Endodermal cell (in vitro differentiated cells): ENCODE measurements around the gene DHX34. TPM values are rescaled to one million over a fixed set of nuclear protein-coding genes. Genes with fewer than 3 reads are reported as not detected.
"Not testable (repeated sequence)": the region's sequence is repeated elsewhere in the genome, so short reads cannot be mapped to it uniquely, and the experiment has no call there.

ENCODE experiments used
- DNase-seq: peaks from one replicate; pipeline ENCODE4 v3.0.0-alpha.2; 2017
- H3K27ac ChIP-seq: 2 replicates; pipeline ENCODE4 v1.5.1; 2013; ENCODE audit warnings: mild to moderate bottlenecking, low read depth, low read length, moderate library complexity
- H3K27me3 ChIP-seq: 2 replicates; pipeline ENCODE4 v1.6.1; 2013; ENCODE audit warnings: mild to moderate bottlenecking, low read length, moderate library complexity; ENCODE audit not compliant: insufficient read depth, control insufficient read depth, poor library complexity, severe bottlenecking
- H3K36me3 ChIP-seq: 2 replicates; pipeline ENCODE4 v1.7.0; 2013; ENCODE audit warnings: mild to moderate bottlenecking, low read length, moderate library complexity; ENCODE audit not compliant: control insufficient read depth, insufficient read depth
- H3K4me1 ChIP-seq: one replicate; pipeline ENCODE4 v1.7.0; 2013; ENCODE audit warnings: low read length; ENCODE audit not compliant: control insufficient read depth, insufficient read depth
- H3K4me3 ChIP-seq: 2 replicates; pipeline ENCODE4 v1.5.1; 2013; ENCODE audit warnings: mild to moderate bottlenecking, low read length, moderate library complexity
- H3K9ac ChIP-seq: 2 replicates; pipeline ENCODE4 v1.6.1; 2013; ENCODE audit warnings: mild to moderate bottlenecking, low read length, moderate library complexity; ENCODE audit not compliant: poor library complexity, severe bottlenecking; ENCODE audit errors: extremely low read depth
- H3K9me3 ChIP-seq: 2 replicates; pipeline ENCODE4 v1.6.1; 2013; ENCODE audit warnings: mild to moderate bottlenecking, low read length, moderate library complexity; ENCODE audit not compliant: control insufficient read depth
- H3K27ac Mint-ChIP-seq: 2 replicates; pipeline ENCODE4 v1.8.0; 2020; ENCODE audit warnings: mixed read lengths
- H3K27me3 Mint-ChIP-seq: 2 replicates; pipeline ENCODE4 v1.8.0; 2021; ENCODE audit warnings: mild to moderate bottlenecking, mixed read lengths; ENCODE audit not compliant: insufficient read depth
- H3K36me3 Mint-ChIP-seq: 2 replicates; pipeline ENCODE4 v1.8.0; 2020; ENCODE audit warnings: low read depth, mixed read lengths
- H3K4me1 Mint-ChIP-seq: 2 replicates; pipeline ENCODE4 v1.8.0; 2020; ENCODE audit warnings: mixed read lengths
- H3K4me3 Mint-ChIP-seq: 2 replicates; pipeline ENCODE4 v1.8.0; 2020; ENCODE audit warnings: mild to moderate bottlenecking, moderate library complexity, mixed read lengths
- H3K9me3 Mint-ChIP-seq: 2 replicates; pipeline ENCODE4 v1.8.0; 2020; ENCODE audit warnings: mild to moderate bottlenecking, mixed read lengths
- WGBS, 2 experiments: methylation state at CpG; one replicate each; pipeline versions ENCODE4 v1.1.5 to v1.1.7; 2013; ENCODE audit warnings: missing lambda C conversion rate in 2 of 2, mixed read lengths in 1 of 2; ENCODE audit not compliant: insufficient coverage in 1 of 2, insufficient read length in 1 of 2; 5-methylcytosine and 5-hydroxymethylcytosine counted together
- total RNA-seq, 2 donors: library from RNA; stranded (reverse); fragmentation: NEBNext Ultra II Directional in 1 of 2; extraction: Animal tissue kit (Norgen Biotek cat#: 25700) in 1 of 2; gene quantifications; 2 replicates in 1 of 2; 3 replicates in 1 of 2; pipeline ENCODE4 v1.2.1, GENCODE V29; 2021
- TF ChIP-seq, protein P1 (sequence below): fragments of 200-600 bp; sonication (generic); conservative IDR thresholded peaks from 2 replicates; pipeline ENCODE4 v1.5.0; 2021; ENCODE audit warnings: antibody characterized with exemption, mild to moderate bottlenecking

DHX34 gene
- total RNA-seq, 2 donors from 2014 or later: 36.9 to 43.9 TPM

DNA sequence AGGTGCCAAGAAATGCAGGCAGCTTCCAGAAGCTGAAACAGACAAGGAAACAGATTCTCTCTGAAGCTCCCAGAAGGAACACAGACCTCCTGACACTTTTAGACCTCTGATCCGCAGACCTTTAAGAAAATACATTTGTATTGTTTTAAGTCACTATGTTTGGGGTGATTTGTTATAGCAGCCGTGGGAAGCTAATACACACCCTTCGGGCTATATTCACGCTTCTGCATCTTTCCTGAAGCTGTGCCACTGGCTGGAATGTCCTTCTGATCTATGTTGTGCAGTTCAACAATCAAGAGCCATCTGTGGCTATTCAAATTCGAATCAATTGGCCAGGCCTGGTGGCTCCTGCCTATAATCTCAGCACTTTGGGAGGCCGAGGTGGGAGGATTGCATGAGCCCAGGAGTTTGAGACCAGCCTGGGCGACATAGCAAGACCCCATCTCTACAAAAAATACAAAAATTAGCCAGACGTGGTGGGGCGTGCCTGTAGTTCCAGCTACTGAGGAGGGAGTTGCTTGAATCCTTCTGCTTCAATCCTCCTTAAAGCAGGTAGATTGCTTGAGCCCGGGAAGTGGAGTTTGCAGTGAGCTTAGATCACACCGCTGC lies 5.8 kb upstream of the DHX34 start:
- H3K9ac ChIP-seq: no peak overlapping the region
- 85 to 87% methylated on average over 10 to 11 of the region's 11 CpGs for WGBS, 2 experiments
- no peaks in the 10 kb centered on the region for H3K36me3 ChIP-seq
- no peaks in the 10 kb centered on the region for H3K27me3 Mint-ChIP-seq
- DNase-seq: no peak
- H3K27me3 ChIP-seq: no peaks in the 10 kb centered on the region
- TF ChIP-seq, protein P1, sequence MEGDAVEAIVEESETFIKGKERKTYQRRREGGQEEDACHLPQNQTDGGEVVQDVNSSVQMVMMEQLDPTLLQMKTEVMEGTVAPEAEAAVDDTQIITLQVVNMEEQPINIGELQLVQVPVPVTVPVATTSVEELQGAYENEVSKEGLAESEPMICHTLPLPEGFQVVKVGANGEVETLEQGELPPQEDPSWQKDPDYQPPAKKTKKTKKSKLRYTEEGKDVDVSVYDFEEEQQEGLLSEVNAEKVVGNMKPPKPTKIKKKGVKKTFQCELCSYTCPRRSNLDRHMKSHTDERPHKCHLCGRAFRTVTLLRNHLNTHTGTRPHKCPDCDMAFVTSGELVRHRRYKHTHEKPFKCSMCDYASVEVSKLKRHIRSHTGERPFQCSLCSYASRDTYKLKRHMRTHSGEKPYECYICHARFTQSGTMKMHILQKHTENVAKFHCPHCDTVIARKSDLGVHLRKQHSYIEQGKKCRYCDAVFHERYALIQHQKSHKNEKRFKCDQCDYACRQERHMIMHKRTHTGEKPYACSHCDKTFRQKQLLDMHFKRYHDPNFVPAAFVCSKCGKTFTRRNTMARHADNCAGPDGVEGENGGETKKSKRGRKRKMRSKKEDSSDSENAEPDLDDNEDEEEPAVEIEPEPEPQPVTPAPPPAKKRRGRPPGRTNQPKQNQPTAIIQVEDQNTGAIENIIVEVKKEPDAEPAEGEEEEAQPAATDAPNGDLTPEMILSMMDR: no peak
- no peaks in the 10 kb centered on the region for H3K4me1 Mint-ChIP-seq
- no peak overlapping the region for H3K4me3 Mint-ChIP-seq
- no peaks in the 10 kb centered on the region for H3K4me1 ChIP-seq
- no peaks in the 10 kb centered on the region for H3K9me3 Mint-ChIP-seq
- no peak overlapping the region for H3K27ac Mint-ChIP-seq
- no peaks in the 10 kb centered on the region for H3K36me3 Mint-ChIP-seq
- no peaks in the 10 kb centered on the region for H3K9me3 ChIP-seq
- no peak overlapping the region for H3K27ac ChIP-seq
- no peak overlapping the region for H3K4me3 ChIP-seq

DNA sequence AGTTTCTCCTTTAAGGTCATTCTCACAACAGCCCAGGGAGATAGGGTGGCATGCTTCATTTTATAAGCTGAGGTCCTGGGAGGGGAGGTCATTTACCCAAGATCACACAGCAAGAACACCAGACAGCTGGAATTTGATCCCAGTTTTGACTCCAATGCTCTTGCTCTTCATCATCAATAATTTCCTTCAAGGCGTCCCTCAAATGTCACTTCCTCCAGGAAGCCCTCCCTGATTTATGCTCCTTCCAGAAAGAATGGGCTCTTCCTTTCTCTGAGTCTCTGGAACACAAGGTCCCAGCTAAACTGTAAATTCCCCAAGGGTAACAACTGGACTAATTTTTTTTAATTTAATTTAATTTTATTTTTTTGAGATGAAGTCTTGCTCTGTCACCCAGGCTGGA lies 4.7 kb upstream of the DHX34 start:
- H3K4me1 ChIP-seq: no peaks in the 10 kb centered on the region
- Mint-ChIP-seq H3K27ac (no peak overlapping the region), H3K4me1 (peaks cover 3% of the 10 kb centered on the region), H3K9me3 (peaks cover 3% of the 10 kb centered on the region), H3K27me3 (peaks cover 3% of the 10 kb centered on the region), H3K36me3 (peaks cover 3% of the 10 kb centered on the region), H3K4me3 (no peak overlapping the region)
- TF ChIP-seq, protein P1: no peak
- H3K4me3 ChIP-seq: no peak overlapping the region
- H3K9me3 ChIP-seq: no peaks in the 10 kb centered on the region
- WGBS, 2 experiments: 80 to 93% methylated on average over 1 of the region's 1 CpG
- no peaks in the 10 kb centered on the region for H3K27me3 ChIP-seq
- H3K36me3 ChIP-seq: no peaks in the 10 kb centered on the region
- no peak overlapping the region for H3K27ac ChIP-seq
- H3K9ac ChIP-seq: no peak overlapping the region
- DNase-seq: no peak

DNA sequence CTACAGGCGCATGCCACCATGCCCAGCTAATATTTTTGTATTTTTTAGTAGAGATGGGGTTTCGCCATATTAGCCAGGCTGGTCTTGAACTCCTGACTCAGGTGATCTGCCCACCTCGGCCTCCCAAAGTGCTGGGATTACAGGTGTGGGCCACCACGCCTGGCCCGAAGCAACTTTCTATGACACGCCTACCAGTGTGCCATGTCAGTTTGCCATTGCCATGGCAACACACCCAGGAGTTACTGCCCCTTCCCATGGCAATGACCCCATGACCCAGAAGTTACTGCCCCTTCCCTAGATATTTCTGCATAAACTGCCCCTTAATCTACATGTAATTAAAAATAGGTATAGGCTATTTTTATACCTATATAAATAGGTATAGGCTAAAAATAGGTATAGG lies 3.1 kb upstream of the DHX34 start:
- not testable (repeated sequence) for H3K4me1 Mint-ChIP-seq, H3K36me3 Mint-ChIP-seq, H3K4me3 Mint-ChIP-seq, H3K27me3 Mint-ChIP-seq, H3K27ac ChIP-seq, H3K9me3 Mint-ChIP-seq, H3K4me3 ChIP-seq, H3K27me3 ChIP-seq, H3K9me3 ChIP-seq, H3K4me1 ChIP-seq, H3K27ac Mint-ChIP-seq, DNase-seq, H3K36me3 ChIP-seq, H3K9ac ChIP-seq
- 88 to 91% methylated on average over 4 to 6 of the region's 6 CpGs for WGBS, 2 experiments

DNA sequence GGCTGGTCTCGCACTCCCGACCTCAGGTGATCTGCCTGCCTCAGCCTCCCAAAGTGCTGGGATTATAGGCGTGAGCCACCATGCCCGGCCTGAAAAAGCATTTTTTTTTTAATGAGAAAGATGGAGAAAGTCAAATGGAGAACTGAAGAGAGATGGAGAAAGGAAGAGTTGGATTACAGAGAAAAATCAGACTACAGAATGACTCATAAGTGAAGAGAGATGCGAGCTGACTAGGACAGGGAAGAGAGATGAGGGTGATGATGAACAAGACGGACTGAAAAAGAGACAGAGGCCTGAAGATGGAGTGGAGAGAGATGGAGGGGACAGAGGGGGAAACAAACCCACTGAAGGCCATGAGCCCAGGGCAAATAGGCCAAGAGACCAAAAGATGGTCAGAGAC lies 1.5 kb downstream of the DHX34 start:
- H3K27ac Mint-ChIP-seq: no peak overlapping the region

More for the DNA sequence above, 1.5 kb downstream of the DHX34 start:
- H3K4me1 Mint-ChIP-seq: peaks cover 15% of the 10 kb centered on the region
- peaks cover 3% of the 10 kb centered on the region for H3K27me3 Mint-ChIP-seq
- Histone ChIP-seq H3K9me3 (no peaks in the 10 kb centered on the region), H3K27me3 (no peaks in the 10 kb centered on the region), H3K4me3 (peak overlapping the region; percentile 100), H3K27ac (no peak overlapping the region), H3K36me3 (peaks cover 43% of the 10 kb centered on the region), H3K4me1 (no peaks in the 10 kb centered on the region), H3K9ac (no peak overlapping the region)
- peaks cover 3% of the 10 kb centered on the region for H3K9me3 Mint-ChIP-seq
- TF ChIP-seq, protein P1: no peak
- peaks cover 49% of the 10 kb centered on the region for H3K36me3 Mint-ChIP-seq
- 97 to 98% methylated on average over 6 of the region's 6 CpGs for WGBS, 2 experiments
- peak overlapping the region; percentile 95 for H3K4me3 Mint-ChIP-seq
- DNase-seq: no peak
